HG02623 (cell line): Measurements from ENCODE around the gene MAPKAP1.
A peak's percentile ranks its signal among the peaks of the same experiment; 100 is the strongest.

Source experiments
- ATAC-seq: cut with Tn5 transposase; IDR thresholded peaks from one replicate; pipeline ENCODE4 v1.9.1; 2021; ENCODE audit warnings: moderate library complexity; ENCODE audit not compliant: unreplicated experiment

The MAPKAP1 gene

DNA sequence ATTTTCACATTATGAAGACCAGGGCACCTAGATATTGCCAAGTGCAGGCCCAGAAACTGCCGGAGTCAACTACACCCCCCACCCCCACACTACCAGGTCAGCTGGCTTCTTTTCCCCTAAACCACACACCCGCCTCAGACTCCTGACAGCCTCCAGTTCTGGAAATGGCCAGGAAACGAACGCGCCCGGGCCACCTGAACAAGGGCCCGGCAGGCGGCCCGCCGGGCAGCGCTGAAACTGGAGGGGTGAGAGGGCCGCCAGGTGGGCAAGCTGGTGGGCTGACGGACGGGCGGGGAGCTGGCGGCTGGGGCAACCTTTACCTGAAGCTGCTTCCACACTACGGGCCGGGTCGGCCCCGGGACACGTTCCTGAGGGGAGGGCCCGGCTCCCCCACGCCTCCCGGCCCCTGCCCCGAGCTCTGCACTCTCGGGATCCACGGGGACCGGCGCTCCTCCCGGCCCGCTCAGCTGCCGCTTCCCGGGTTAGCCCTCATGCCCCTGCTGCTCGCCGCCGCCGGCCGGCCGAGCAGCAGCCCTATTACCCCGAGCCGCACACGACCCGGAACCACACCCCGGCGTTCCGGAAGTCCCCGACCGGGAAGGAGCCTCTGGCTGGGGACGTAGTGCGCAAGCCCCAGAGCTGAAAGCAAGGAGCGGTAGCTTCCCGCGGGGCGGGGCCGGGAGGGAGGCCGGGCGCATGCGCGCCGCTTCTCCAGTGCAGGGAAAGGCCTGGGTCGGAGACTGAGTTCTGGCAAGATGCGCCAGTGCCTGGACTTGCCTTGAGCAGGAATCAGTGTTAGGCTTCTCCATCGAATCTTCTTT lies at the start of gene MAPKAP1:
TSS of gene MAPKAP1 (minus strand) at position 558 of the 821 bp plus-strand sequence. CDS start 34,634 bp downstream, outside the sequence.
- peak; percentile 94 for ATAC-seq

DNA sequence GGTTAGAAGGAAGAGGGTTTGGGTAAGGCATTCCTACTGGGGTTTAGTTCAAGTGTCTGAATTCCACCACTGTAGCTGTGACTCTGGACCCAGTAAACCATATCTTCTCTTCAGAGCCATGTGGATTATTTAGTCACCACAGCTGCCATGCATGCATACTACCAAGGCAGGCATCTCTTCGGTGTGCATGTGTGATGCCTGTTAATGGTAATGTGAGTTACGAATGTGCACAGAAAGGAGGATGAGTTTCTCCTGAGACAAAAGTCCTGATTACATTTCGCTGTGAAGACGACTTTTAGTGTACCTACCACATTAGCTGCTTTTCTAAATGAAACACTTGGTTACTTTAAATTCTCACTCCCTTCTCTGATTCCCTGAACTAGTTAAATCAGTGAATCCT lies 49.5 kb upstream of the MAPKAP1 start:
- no peak for ATAC-seq

DNA sequence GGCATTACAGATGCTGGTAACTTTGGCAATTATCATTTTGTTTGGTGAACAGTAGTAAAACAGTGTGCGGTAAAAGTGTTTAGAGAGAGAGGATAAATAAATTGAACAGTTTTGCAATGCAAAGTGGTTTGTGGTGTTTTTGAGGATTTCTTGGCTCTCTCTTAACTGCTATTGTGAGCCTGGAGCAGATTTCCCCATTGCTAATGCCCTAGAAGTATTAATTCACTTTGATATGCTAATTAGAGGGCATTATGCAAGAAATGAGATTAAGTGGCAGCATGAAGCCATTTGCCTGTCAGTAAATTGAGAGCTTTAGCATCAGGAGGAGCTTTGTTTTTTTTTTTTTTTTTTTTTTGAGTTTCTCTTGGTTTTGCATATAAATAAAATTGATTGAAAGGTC lies 48.3 kb upstream of the MAPKAP1 start:
- ATAC-seq, result no peak

DNA sequence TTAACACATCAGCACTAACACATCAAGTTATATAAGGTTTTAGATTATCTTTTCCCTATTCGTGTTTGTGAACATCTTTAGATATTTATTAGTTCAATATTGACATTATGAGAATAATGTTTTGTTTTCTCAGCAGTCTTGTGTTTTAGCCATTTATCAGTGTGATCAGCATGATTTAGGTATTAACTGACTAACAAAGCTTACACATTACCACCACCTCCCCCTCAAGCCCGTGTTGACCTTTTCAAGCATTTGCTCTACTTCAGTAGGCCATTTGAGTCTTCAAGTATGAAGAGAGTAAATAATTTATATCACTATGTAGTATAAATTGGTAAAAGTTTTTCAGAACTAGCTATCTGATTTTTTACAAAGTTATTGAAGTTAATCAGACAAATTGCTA lies 47.1 kb upstream of the MAPKAP1 start:
- no peak for ATAC-seq

DNA sequence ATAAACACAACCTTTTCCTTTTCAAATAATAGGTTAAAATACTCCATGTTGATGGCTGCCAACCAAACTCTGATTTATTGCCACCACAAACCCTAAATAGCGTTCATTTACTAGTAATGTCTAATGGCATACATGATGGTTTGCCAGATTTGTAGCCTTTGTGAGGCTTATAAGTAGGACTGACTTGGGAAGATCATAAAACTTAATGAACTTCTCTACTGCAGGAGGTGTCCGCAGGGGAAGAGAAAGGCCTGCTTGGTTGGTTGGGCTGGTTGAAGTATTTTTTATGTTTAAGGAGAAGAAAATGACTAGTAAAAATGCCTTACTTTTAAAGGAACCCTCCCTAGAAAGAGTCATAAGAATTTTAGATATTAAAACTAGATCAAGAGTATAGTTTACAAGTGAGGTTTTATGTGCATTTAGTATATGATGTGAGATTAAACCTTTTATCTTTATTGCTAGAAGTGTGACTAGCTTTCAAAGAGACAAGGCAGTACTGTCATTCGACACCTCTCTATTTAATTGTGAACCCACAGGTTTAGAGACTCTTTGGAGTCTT lies 45.1 kb upstream of the MAPKAP1 start:
- ATAC-seq, result no peak

DNA sequence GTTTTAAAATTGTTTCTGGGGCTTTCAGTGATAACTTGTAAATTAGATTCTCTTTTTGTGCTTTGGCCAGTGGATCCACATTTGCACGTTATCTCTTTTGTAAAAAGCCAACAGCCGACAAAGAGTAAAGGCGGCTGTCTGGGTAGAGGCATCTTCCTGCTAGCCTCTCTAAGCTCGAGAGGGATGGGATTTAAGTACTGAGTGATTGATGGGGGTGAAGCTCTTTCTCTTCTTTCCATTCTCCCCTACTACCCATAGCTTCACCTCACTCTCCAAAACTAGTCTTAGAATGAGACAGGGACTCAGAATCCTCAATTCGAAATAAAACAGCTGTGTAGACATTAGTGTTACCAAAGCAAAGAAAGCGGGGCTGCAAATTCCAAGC lies 43.6 kb upstream of the MAPKAP1 start:
- ATAC-seq, result no peak

DNA sequence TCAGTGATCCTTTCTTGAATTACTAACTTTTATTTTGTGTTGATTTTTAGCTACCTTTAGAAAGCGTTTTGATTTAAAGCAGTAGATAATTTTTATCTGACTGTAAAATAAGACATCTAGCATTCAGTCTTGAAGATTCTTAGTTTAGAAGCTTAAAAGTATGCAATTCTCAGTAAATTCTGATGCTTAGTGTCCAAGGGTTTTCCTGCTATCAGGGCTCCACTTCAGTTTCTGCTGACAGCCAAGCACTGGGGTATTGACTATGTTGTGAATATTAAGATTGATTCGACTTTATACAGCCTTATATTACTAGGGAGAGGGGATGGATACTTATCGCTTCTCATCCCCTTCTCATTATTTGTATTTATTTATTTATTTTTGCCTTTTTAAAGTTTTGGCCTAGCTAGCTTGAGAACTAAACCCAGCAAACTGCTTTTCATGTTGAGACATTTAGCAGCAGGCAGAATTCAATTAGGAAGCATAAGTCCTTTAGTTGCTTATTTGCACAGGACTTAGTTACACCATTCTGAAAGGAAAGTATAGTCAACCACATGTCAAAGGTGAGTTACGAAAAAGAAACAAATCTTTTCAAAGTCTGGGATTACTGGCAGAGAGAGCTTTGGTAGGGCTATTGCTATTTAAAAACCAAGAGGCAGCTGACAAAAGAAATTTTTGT lies 43.1 kb upstream of the MAPKAP1 start:
- no peak for ATAC-seq

DNA sequence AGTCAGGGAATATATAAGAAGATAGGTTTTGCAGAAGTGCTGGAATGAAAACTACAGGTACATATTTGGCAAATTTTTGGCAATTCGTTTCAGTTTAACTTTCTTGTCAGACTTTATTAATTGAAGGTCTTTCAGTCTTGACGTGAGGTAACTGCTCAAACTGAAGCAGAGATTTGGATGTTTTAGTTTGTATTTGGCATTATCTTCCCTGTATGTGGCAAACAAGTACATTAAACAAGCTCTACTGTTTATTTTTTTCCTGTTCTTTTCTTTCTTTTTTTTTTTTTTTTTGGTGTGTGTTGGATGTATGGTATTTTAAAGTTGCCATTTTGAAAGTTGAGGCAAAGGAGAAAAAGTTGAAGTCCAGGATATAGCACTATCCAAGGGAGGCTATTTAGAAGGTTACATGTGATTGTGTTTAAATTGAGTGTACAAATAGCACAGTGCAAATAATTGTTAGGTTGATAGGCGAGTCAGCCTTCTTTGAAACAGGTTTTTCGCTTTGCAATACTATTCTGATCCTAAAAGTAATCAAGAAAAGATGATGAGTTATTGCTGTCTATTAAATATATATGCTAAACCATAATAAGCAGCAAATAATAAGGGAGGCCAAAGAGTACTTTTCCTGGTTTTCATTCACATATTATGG lies 42.4 kb upstream of the MAPKAP1 start:
- ATAC-seq, result no peak

DNA sequence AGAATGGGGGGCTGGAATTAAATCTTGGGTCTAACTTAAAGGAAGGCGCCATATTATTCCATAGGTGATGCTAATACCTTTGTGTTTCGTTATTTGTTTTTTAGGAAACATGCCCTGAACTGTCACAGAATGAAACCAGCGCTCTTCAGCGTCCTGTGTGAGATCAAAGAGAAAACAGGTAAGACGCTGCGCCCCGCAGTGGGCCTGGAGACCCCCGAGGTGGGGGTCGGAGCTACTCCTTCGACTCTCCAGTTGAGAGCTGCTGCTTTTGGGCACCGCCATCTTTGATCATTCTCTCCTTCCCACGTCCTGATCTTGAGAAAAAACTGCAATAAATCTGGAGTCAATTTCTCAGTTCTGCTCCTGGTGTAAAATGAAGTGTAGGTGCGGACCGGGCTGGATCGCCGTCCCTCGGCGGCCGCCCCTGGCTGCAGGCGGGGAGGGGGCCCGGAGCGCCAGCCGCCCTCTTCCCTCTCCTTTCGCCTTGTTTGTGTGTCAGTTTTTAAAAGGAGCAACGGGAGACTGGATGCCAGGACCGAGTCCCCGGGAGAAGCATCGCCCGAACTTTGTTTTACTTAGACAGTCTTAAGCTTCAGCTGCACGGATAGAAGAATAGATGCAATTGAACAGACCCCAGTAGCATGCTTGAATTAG lies 41.6 kb upstream of the MAPKAP1 start:
- no peak for ATAC-seq

DNA sequence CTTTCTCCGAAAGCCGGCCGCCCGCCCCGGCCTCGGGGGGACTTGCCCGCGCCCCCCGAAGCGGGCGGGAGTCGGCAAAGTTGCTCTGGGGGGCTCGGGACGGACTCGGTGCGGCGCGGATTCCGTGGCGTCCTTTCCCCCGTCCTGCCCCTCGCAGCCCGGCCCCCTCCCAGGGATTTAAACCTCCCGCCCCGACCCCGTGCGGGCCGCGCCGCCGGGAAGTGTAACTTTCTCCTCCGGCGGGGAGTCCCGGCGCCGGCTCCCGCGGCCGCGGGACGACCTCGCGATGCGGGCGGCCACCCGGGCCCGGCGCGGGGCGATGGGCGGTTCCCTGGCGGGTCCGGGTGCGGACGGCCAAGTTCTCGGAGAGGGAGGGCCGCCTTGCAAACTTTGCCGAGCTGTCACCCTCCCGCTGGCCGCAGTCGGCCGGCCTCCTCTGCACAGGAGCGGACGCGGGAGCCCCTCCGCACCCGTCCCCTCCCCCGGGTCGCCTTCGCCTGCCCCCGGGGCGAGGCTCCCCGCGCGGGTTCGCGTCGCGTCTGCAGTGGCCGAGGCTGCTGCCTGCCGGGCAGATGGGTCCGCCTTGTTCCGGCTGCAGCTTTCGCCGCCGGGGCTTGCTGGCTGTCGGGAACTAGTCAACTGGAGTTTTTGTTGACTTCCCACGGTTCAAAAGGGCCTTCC lies 40.9 kb upstream of the MAPKAP1 start:
- no peak for ATAC-seq

DNA sequence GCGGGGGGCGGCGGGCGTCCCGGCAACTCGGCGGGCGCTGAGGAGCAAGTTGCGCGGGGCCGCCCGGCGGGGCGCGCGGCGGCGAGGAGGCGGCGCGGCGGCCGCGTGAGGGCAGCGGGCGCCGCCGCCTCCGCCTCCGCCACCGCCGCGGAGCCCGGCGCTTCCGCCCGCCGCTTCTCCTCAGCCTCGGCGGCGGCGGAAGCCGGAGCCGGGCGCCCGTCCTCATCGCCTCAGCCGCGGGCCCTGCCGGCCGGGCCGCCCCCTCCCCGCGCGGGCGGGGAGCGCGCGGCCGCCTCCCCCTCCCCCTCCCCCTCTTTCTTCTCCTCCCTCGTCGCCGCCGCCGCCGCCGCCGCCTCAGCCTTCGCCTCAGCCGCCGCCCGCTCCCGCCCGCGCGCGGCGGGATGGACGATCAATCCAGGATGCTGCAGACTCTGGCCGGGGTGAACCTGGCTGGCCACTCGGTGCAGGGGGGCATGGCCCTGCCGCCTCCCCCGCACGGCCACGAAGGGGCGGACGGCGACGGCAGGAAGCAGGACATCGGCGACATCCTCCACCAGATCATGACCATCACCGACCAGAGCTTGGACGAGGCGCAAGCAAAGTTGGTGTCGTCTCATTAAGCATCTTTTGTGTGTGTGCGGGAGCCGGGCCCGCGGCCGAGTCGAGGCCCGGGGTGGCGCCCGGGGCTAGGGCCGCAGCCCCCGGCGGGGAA lies 40.2 kb upstream of the MAPKAP1 start, which contains the start of gene PBX3:
TSS of gene PBX3 (plus strand) at position 321 of the 712 bp plus-strand sequence.
- peak; percentile 16 for ATAC-seq

DNA sequence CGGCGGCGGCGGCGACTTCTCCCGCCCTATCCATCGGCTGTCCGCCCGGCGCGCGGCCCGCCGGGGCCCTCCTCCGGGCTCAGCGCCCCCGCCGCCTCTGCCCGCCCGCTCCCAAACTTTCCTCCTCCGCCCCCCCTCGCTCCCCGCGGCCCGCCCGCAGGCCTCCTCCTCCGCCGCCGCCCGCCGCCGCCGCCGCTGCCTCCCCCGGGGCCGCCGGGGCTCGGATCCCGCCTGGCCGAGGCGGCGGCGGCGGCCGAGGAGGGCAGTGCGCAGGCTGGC lies 39.7 kb upstream of the MAPKAP1 start:
- ATAC-seq, result no peak

DNA sequence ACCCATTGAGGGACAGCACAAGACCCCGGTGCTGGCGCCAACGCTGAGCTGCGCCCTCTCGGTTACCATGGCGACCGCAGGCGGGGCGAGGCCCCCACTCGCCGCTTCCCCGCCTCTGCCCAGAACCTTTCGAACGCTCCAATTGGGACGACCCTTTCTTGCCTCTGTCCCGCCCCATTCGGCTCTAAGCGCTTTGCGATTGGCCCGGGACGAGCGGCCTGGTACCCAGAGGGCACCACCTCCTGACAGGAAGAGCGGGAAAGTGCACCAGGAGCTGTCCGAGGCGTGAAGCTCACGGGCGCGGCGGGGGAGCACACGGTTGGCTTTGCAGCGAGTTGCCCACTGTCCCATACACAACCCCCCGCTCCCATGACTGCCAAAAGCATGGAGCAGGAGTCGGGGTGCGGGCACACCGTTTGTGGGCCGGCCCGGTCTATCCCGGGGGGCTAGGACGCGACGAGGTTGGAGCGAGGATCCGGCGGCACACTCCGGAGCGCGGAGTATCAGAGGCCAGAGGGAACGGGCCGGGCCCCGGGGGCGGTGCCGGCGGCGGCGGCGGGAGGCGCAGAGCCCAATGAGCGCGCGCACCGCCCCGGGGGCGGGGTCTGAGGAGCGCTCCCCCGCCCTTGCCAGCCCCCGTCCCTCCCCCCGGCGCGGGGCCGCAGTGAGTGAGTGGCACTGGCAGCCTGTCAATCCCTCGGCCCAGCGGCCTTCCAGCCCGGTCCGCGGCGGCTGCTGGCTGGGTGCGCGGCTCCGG lies 39.2 kb upstream of the MAPKAP1 start:
- ATAC-seq, result peak; percentile 64

DNA sequence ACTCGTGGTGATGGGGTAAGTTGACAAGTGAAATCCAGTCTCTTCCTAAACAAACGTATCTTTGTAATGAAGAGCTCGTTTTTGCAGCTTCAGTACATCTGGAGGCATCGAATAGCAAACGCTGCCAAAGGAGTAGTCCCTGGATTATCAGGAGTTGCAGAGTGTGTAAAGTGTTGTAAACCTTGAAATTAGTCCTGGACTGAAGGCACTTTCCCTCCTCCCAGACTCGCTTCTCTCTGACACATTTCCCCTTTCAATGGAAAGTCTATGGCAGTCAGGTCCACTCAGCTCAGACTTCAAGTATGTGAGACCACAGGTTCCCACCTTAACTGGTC lies 38.6 kb upstream of the MAPKAP1 start:
- ATAC-seq, result no peak

DNA sequence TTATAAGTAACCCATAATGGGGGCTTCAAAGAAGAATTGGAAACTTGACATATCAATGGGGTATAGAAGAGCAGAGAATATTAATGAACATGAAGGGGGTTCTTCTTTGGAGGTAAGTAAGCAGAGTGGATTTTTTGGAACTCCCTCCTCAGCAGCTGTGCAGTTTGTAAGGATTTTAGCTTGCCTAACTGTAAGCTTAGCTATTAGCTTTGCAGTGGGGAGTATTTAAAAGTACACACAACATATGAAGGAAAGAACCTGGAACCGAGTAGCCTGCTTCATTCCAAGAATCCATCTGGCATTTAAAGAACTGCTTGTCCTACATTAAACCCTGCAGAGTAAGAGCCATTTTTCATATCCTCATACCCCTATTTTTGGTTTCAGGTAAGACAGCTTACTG lies 38.0 kb upstream of the MAPKAP1 start:
- ATAC-seq, result no peak

DNA sequence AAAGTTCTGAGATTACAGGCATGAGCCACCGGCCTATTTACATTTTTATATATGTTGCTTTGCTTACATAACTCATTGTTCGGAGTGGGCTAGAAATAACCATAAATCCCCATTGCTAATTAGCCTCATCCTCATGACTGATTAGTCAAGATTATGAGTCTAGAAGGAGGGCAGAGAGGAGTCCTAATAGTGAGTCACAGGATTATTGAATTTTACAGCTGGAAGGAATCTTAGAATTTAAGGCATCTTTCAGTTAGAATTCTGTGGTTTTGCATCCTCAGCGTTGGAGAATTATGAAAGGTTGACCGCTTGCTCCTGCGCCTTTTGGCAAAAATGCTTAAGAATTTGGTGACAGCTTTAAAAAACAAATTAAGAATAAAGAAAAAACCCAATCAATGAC lies 37.6 kb upstream of the MAPKAP1 start:
- ATAC-seq, result no peak

DNA sequence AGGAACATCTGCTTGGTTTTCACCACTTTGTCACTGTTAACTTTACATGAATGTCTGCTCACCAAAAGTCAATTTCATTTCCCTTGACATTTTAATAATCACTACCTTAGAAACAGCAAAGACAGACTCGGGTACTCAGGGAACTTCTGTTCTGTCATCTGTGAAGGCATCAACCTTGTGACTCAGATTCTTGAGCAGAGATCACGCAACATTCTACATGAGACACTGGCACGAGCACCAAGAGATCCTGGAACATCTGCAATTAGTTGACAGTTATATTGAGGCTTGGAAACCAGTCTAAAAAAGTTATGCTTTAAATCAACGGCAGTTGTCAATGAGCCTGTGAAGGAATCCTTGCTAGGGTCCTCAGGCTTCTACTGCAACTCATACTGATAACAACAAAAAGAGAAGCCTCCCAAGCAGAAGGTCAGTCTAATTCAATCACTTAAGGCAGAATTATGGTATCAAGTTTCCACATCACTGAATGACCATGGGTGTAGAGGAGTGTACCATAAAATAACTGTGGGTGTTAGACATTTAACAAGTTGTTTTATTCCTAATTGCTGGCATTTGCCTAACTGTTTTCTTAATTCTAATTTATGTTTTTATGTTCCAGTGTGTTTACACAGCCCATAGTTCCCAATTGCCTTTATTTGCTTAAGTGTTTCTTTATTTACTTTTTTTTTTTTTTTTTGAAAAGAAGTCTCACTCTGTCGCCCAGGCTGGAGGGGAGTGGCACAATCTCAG lies 36.8 kb upstream of the MAPKAP1 start:
- ATAC-seq, result no peak

DNA sequence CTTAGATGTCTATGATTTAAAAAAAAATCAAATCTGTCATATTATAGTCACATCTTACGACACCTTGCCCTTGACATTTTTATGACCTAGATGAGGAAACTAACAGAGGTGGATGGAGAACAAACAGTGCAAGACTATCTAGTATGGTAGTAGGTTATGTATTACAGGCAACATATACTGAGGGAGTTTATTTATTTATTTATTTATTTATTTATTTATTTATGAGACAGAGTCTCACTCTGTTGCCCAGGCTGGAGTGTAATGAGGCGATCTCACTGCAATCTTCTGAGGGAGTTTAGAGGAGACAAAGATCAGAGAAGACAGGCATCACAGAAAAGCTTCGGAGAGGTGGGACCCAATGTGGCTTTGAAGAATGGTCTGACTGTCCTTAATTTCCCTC lies 35.6 kb upstream of the MAPKAP1 start:
- no peak for ATAC-seq

DNA sequence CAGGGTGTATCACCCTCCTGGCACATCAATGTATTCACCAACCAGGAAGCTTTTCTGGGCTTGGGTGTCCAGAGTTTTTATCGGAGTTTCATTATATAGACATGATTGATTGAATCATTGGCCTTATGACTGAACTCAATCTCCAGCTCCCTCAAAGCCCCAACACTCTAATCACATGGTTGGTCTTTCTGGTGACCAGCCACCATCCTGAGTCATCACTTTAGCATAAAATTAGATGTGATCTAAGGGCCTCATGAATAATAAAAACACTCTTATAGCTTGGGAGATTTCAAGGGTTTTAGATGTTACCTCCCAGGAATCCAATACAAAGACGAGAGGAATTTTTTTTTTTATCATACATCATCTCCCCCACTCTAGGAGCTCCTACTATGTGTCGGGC lies 32.4 kb upstream of the MAPKAP1 start:
- no peak for ATAC-seq
